Measurements from ENCODE around the gene RHBDD2. TPM values are rescaled to one million over a fixed set of nuclear protein-coding genes. Genes with fewer than 3 reads are reported as not detected.

Gene RHBDD2
- polyA plus RNA-seq, 1 of the 3 experiments (the other 2 are of a cell fraction) = 77.6 TPM

GRCh38 chr7:75931680-75932079 is 52.8 kb downstream of the RHBDD2 start:
- H3K79me2 ChIP-seq (ENCODE audit: insufficient read depth) = peaks cover 24% of the 10 kb centered on the region; the same call in 1 of the 2 replicates
- no peaks in the 10 kb centered on the region for H3K9me3 ChIP-seq
- H3K4me1 ChIP-seq (ENCODE audit: control insufficient read depth in 1 of 2, insufficient read depth in 2 of 2, low read depth in 1 of 2, low read length in 1 of 2) = no peaks in the 10 kb centered on the region; a peak in 1 of 4 replicates
- no peaks in the 10 kb centered on the region for H3K27me3 ChIP-seq (ENCODE audit: insufficient read depth)
- H3K27ac ChIP-seq (ENCODE audit: low read depth in 2 of 2, low read length in 1 of 2) = no peak overlapping the region
- DNase-seq = no peak
- no peak overlapping the region for H2AFZ ChIP-seq (ENCODE audit: low read depth)
- WGBS (ENCODE audit: low lambda C conversion rate) = 71% methylated on average over 5 of the region's 5 CpGs
- no peak overlapping the region for H3K9ac ChIP-seq
- no peak overlapping the region for H3K4me2 ChIP-seq
- no peaks in the 10 kb centered on the region for H3K36me3 ChIP-seq (replicated peaks in 1 of 2; ENCODE audit: control insufficient read depth in 1 of 2, insufficient read depth in 2 of 2, low read length in 1 of 2)
- no peaks in the 10 kb centered on the region for H3K9me2 ChIP-seq
- POLR2A ChIA-PET = no interaction called here
- H3F3A ChIP-seq (replicated peaks; ENCODE audit: insufficient read depth) = no peaks in the 10 kb centered on the region
- no peaks in the 10 kb centered on the region for H4K20me1 ChIP-seq (ENCODE audit: insufficient read depth)
- CTCF ChIA-PET = interaction anchor here (1.1 to 1.5 kb wide), 4 partner anchors 11 to 35 kb away, joined by 3 to 7 read pairs (median 4); partner anchors contain the start of gene POR
- H3K4me3 ChIP-seq (ENCODE audit: low read depth in 2 of 2, low read length in 1 of 2) = no peak overlapping the region
- TF ChIP-seq USF2 (IDR thresholded peaks at IDR 0.05; ENCODE audit: borderline replicate concordance, low read depth, low read length) = no peak
- TF ChIP-seq FOSL2 (IDR thresholded peaks at IDR 0.05; ENCODE audit: borderline replicate concordance, low read depth) = no peak
- TF ChIP-seq MAX (IDR thresholded peaks at IDR 0.05; ENCODE audit: low read depth) = no peak
- TF ChIP-seq USF1 (IDR thresholded peaks at IDR 0.05; ENCODE audit: borderline replicate concordance, low read depth) = no peak
- TF ChIP-seq FOXM1 (IDR thresholded peaks at IDR 0.05; ENCODE audit: low read depth) = no peak
- TF ChIP-seq MEF2A (IDR thresholded peaks at IDR 0.05; ENCODE audit: borderline replicate concordance, low read depth) = no peak
- no peak for TF ChIP-seq RCOR1 (IDR thresholded peaks at IDR 0.05; ENCODE audit: low read length)
- no peak for TF ChIP-seq IRF3 (IDR thresholded peaks at IDR 0.05; ENCODE audit: low read depth, low read length)
- TF ChIP-seq EZH2phosphoT487 (IDR thresholded peaks at IDR 0.05; ENCODE audit: borderline replicate concordance, low read depth) = no peak
- no peak for TF ChIP-seq ZBTB33 (IDR thresholded peaks at IDR 0.05; ENCODE audit: borderline replicate concordance, low read depth)
- TF ChIP-seq RAD21 (IDR thresholded peaks at IDR 0.05; ENCODE audit: low read length) = no peak
- no peak for TF ChIP-seq NFIC (IDR thresholded peaks at IDR 0.05; ENCODE audit: borderline replicate concordance)
- TF ChIP-seq JUND (IDR thresholded peaks at IDR 0.05) = no peak
- TF ChIP-seq SIN3A (IDR thresholded peaks at IDR 0.05; ENCODE audit: borderline replicate concordance, low read depth, low read length) = no peak
